ENCODE measurements around the gene GANAB.

The GANAB gene

DNA sequence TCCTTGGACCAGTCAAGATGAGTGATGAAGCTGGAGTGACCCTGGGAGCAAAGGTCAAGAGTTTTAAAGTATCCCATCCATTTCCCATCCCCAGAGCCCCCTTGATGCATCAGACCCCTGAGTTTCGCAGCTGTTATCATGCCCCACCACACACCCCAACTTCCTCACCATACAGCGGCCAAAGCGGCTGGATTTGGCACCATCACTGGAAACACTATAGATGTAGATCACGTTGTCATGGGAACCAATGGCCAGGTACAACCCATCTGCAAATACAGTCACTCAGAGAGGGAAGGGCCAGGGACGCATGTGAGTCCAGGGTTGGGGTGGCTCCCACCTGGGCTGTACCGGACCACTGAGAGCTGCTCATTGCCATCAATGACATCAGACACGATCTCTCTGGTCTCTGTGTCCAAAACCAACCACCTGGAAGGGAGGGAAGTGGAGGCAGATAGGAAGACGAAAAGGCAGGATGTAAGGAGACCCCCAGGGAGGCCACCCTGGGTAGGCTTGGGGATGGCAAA lies 42.6 kb downstream of the GANAB start:
- H3K27ac ChIP-seq (ENCODE audit: low read depth, low read length) = no peak overlapping the region
- peaks cover 17% of the 10 kb centered on the region for H3K79me2 ChIP-seq (ENCODE audit: control insufficient read depth, insufficient read depth, low read length)
- H3K4me1 ChIP-seq (ENCODE audit: control insufficient read depth, low read depth, low read length) = peaks cover 2% of the 10 kb centered on the region
- no peak for DNase-seq
- peaks cover 3% of the 10 kb centered on the region for H3K79me1 ChIP-seq (ENCODE audit: low read length)
- H3K18ac ChIP-seq (ENCODE audit: low read length) = no peak overlapping the region
- H3K56ac ChIP-seq (ENCODE audit: low read length) = peak overlapping the region; percentile 17
- H4K5ac ChIP-seq (ENCODE audit: low read length) = no peak overlapping the region
- no peak overlapping the region for H3K4me2 ChIP-seq (ENCODE audit: low read length)
- H2BK120ac ChIP-seq (ENCODE audit: low read depth, low read length) = no peak overlapping the region
- no peak overlapping the region for H2AK5ac ChIP-seq (ENCODE audit: low read length)
- no peak overlapping the region for H3K9ac ChIP-seq (ENCODE audit: low read length)
- WGBS (ENCODE audit: extremely low coverage, insufficient coverage, low lambda C conversion rate) = no CpG with 5 or more reads among the region's 8 CpGs
- no peak overlapping the region for H2BK5ac ChIP-seq (ENCODE audit: low read length)
- no peak overlapping the region for H3K4me3 ChIP-seq (ENCODE audit: low read length)
- no peaks in the 10 kb centered on the region for H3K27me3 ChIP-seq (ENCODE audit: insufficient read depth, low read length, poor library complexity)
- H3K23ac ChIP-seq (ENCODE audit: low read length) = no peak overlapping the region
- no peak overlapping the region for H4K8ac ChIP-seq (ENCODE audit: low read depth, low read length)
- no peak overlapping the region for H3K4ac ChIP-seq (ENCODE audit: low read depth, low read length)
- no peaks in the 10 kb centered on the region for H3K36me3 ChIP-seq (ENCODE audit: control insufficient read depth, insufficient read depth, low read length)
- no peak overlapping the region for H2BK15ac ChIP-seq (replicated peaks; ENCODE audit: low read depth)

DNA sequence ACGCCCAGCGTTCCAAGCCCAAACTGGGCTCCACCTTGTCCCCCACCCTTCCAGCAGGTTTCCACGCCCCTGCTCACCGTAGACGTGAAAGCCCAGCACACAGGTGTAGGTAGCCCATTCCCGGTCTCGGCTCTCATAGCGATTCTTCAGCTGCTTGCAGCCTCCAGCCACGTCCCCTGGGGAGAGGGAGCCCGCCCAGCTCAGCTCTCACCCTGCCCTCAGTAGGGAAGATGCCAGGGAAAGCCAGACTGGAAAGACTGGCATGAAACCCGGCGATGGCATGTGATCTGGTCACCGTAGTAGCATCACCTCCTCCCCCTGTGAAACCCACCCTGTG lies 43.4 kb downstream of the GANAB start:
- Histone ChIP-seq H3K23ac (ENCODE audit: low read length) (no peak overlapping the region), H2AK5ac (ENCODE audit: low read length) (no peak overlapping the region), H2BK5ac (ENCODE audit: low read length) (no peak overlapping the region), H3K27ac (ENCODE audit: low read depth, low read length) (no peak overlapping the region), H3K9ac (ENCODE audit: low read length) (peak overlapping the region; percentile 77), H3K79me1 (ENCODE audit: low read length) (peaks cover 11% of the 10 kb centered on the region), H2BK15ac (replicated peaks; ENCODE audit: low read depth) (no peak overlapping the region), H3K4me1 (ENCODE audit: control insufficient read depth, low read depth, low read length) (peaks cover 4% of the 10 kb centered on the region), H3K4me2 (ENCODE audit: low read length) (peak overlapping the region; percentile 75), H3K4me3 (ENCODE audit: low read length) (no peak overlapping the region), H3K36me3 (ENCODE audit: control insufficient read depth, insufficient read depth, low read length) (peaks cover 4% of the 10 kb centered on the region), H3K4ac (ENCODE audit: low read depth, low read length) (no peak overlapping the region), H3K79me2 (ENCODE audit: control insufficient read depth, insufficient read depth, low read length) (peaks cover 23% of the 10 kb centered on the region), H2BK120ac (ENCODE audit: low read depth, low read length) (no peak overlapping the region), H3K18ac (ENCODE audit: low read length) (no peak overlapping the region), H4K8ac (ENCODE audit: low read depth, low read length) (no peak overlapping the region), H3K27me3 (ENCODE audit: insufficient read depth, low read length, poor library complexity) (no peaks in the 10 kb centered on the region), H4K5ac (ENCODE audit: low read length) (no peak overlapping the region), H3K56ac (ENCODE audit: low read length) (peak overlapping the region; percentile 91)
- DNase-seq = no peak
- WGBS (ENCODE audit: extremely low coverage, insufficient coverage, low lambda C conversion rate) = no CpG with 5 or more reads among the region's 13 CpGs

DNA sequence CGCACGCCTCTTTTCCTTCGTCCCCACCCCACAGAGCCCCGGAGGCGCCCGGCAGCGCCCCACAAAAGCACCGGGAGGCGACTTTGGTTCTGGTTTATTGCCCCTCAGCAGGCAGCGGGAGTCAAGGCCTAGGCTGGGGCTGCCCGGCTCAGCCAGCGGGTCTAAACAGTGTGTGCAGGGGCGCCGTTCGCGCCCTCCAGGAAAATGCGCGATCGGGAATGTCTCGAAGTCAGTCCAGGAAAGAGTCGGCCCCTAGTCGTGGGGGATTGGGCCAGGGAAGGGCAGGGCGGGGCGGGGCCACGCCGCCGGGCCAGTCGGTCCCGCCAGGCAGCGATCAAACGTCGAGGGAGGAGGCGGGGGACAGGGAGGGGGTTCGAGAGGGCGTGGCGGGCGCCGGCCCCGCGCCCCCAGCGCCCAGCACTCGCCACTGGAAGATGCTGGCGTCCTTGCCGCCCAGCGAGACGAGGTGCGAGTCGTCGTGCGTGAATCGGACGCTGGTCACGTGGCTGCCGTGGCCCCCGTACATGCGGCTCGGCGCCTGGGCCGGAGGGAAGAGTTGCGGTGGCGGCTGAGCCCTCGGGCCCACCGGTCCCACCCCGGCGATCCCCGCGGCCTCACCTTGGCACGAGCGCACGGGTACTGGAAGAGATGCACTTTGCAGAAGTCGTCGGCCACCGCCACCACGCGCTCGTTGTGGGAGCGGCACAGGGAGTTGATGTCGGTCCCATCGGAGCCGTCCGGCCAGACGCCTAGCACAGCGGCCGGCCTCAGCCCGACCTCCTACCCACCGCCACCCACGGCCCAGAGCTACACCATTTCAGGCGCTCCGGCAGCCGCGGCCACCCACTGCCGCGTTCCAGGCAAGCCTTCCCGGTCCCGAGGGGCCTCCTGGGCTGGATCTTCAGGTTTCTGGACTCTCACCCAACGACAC lies 44.0 kb downstream of the GANAB start:
- H3K4me2 ChIP-seq (ENCODE audit: low read length) = peak overlapping the region; percentile 75
- peaks cover 25% of the 10 kb centered on the region for H3K79me2 ChIP-seq (ENCODE audit: control insufficient read depth, insufficient read depth, low read length)
- H2BK120ac ChIP-seq (ENCODE audit: low read depth, low read length) = no peak overlapping the region

DNA sequence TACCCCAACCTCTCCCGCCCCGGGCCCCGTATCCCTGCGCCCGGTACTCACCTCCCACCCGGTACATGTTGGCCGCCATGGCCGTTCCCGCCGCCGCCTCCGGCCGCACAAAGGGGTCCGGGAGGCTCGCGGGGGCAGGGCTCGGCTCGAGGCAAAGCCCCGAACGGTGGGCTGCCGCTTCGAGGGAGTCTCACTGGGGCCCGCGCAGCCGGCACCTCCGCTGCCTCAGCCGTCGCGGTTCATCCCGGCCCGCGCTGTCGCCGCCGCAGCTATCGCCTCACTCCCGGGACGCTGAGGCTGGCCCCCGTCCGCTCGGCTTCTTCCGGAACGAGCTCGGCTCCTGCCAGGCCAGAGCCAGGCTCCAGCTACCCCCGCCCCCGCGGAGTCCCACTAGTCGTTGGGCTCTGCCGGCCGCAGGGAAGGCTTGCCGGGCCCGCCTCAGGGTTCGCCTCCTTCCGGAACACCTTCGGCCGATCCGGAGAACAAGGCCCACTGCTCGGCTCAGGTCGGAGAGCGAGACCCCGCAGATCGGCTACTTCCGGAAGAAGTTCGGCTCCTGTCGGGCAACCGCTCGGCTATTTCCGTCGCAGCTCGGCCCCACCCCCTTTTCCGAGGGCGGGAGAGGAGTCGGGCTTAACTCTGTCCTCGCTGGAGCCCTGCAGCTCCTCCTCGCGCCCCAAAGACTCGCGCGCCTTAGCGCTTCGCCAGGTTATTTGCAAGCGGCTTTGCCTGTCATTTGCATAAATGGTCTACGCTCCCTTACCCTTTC lies 44.9 kb downstream of the GANAB start, which contains the start of gene MTA2:
TSS of gene MTA2 (minus strand) at position 494 of the 769 bp plus-strand sequence. CDS start at position 79, 415 bp downstream.
- peak within 1 kb of the TSS; percentile 77 for H3K9ac ChIP-seq (ENCODE audit: low read length)
- H3K27ac ChIP-seq (ENCODE audit: low read depth, low read length) = peak within 1 kb of the TSS; percentile 97
- DNase-seq = peak; percentile 99
- peak within 1 kb of the TSS; percentile 75 for H3K4me2 ChIP-seq (ENCODE audit: low read length)
- H3K4me1 ChIP-seq (ENCODE audit: control insufficient read depth, low read depth, low read length) = peaks cover 4% of the 10 kb centered on the region
- WGBS (ENCODE audit: extremely low coverage, insufficient coverage, low lambda C conversion rate) = no CpG with 5 or more reads among the region's 83 CpGs
- H3K36me3 ChIP-seq (ENCODE audit: control insufficient read depth, insufficient read depth, low read length) = peaks cover 14% of the 10 kb centered on the region
- no peak within 1 kb of the TSS for H2BK15ac ChIP-seq (replicated peaks; ENCODE audit: low read depth)
- no peak within 1 kb of the TSS for H4K5ac ChIP-seq (ENCODE audit: low read length)
- H2AK5ac ChIP-seq (ENCODE audit: low read length) = no peak within 1 kb of the TSS
- H3K79me1 ChIP-seq (ENCODE audit: low read length) = peaks cover 21% of the 10 kb centered on the region
- H3K27me3 ChIP-seq (ENCODE audit: insufficient read depth, low read length, poor library complexity) = no peaks in the 10 kb centered on the region
- peak within 1 kb of the TSS; percentile 97 for H3K56ac ChIP-seq (ENCODE audit: low read length)
- H3K4me3 ChIP-seq (ENCODE audit: low read length) = peak within 1 kb of the TSS; percentile 89
- peaks cover 25% of the 10 kb centered on the region for H3K79me2 ChIP-seq (ENCODE audit: control insufficient read depth, insufficient read depth, low read length)
- H3K4ac ChIP-seq (ENCODE audit: low read depth, low read length) = peak within 1 kb of the TSS; percentile 95
- H2BK5ac ChIP-seq (ENCODE audit: low read length) = peak within 1 kb of the TSS; percentile 78
- peak within 1 kb of the TSS; percentile 17 for H4K8ac ChIP-seq (ENCODE audit: low read depth, low read length)
- peak within 1 kb of the TSS; percentile 98 for H3K23ac ChIP-seq (ENCODE audit: low read length)
- H3K18ac ChIP-seq (ENCODE audit: low read length) = peak within 1 kb of the TSS; percentile 98
- peak within 1 kb of the TSS; percentile 83 for H2BK120ac ChIP-seq (ENCODE audit: low read depth, low read length)

More for the DNA sequence above, 44.0 kb downstream of the GANAB start:
- Histone ChIP-seq H3K4me1 (ENCODE audit: control insufficient read depth, low read depth, low read length) (peaks cover 4% of the 10 kb centered on the region), H3K23ac (ENCODE audit: low read length) (no peak overlapping the region), H3K79me1 (ENCODE audit: low read length) (peaks cover 17% of the 10 kb centered on the region), H3K4ac (ENCODE audit: low read depth, low read length) (peak overlapping the region; percentile 46), H4K8ac (ENCODE audit: low read depth, low read length) (no peak overlapping the region), H2BK5ac (ENCODE audit: low read length) (peak overlapping the region; percentile 7), H3K36me3 (ENCODE audit: control insufficient read depth, insufficient read depth, low read length) (peaks cover 9% of the 10 kb centered on the region), H3K18ac (ENCODE audit: low read length) (peak overlapping the region; percentile 94), H3K4me3 (ENCODE audit: low read length) (peak overlapping the region; percentile 8), H3K27ac (ENCODE audit: low read depth, low read length) (peak overlapping the region; percentile 92), H4K5ac (ENCODE audit: low read length) (no peak overlapping the region), H3K9ac (ENCODE audit: low read length) (peak overlapping the region; percentile 77), H3K56ac (ENCODE audit: low read length) (peak overlapping the region; percentile 91), H2BK15ac (replicated peaks; ENCODE audit: low read depth) (no peak overlapping the region), H3K27me3 (ENCODE audit: insufficient read depth, low read length, poor library complexity) (no peaks in the 10 kb centered on the region), H2AK5ac (ENCODE audit: low read length) (no peak overlapping the region)
- no CpG with 5 or more reads among the region's 96 CpGs for WGBS (ENCODE audit: extremely low coverage, insufficient coverage, low lambda C conversion rate)
- peak; percentile 85 for DNase-seq

DNA sequence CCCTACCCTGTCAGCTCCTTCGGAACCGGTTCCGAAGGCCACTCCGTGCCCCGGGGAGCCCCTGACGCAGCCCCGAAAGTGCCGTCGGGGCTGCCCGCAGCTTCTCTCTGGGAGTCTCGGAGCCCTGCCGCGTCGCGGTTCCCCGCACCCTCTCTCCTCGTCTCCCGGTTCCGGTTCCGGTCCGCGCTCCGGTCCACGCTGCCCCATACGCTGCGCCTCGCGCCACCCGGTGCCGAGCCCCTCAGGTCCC lies 45.4 kb downstream of the GANAB start:
- H3K4me1 ChIP-seq (ENCODE audit: control insufficient read depth, low read depth, low read length) = peaks cover 4% of the 10 kb centered on the region
- peak overlapping the region; percentile 78 for H2BK5ac ChIP-seq (ENCODE audit: low read length)
- H4K5ac ChIP-seq (ENCODE audit: low read length) = no peak overlapping the region
- peak overlapping the region; percentile 26 for H3K4me2 ChIP-seq (ENCODE audit: low read length)
- H3K27ac ChIP-seq (ENCODE audit: low read depth, low read length) = peak overlapping the region; percentile 97
- H2AK5ac ChIP-seq (ENCODE audit: low read length) = no peak overlapping the region
- peak overlapping the region; percentile 98 for H3K18ac ChIP-seq (ENCODE audit: low read length)
- H3K56ac ChIP-seq (ENCODE audit: low read length) = peak overlapping the region; percentile 97
- peaks cover 25% of the 10 kb centered on the region for H3K79me2 ChIP-seq (ENCODE audit: control insufficient read depth, insufficient read depth, low read length)
- H4K8ac ChIP-seq (ENCODE audit: low read depth, low read length) = peak overlapping the region; percentile 17
- peak overlapping the region; percentile 95 for H3K4ac ChIP-seq (ENCODE audit: low read depth, low read length)
- no peak for DNase-seq
- H3K79me1 ChIP-seq (ENCODE audit: low read length) = peaks cover 21% of the 10 kb centered on the region
- no peak overlapping the region for H2BK15ac ChIP-seq (replicated peaks; ENCODE audit: low read depth)
- H3K4me3 ChIP-seq (ENCODE audit: low read length) = peak overlapping the region; percentile 89
- peaks cover 18% of the 10 kb centered on the region for H3K36me3 ChIP-seq (ENCODE audit: control insufficient read depth, insufficient read depth, low read length)
- H3K27me3 ChIP-seq (ENCODE audit: insufficient read depth, low read length, poor library complexity) = no peaks in the 10 kb centered on the region
- H3K9ac ChIP-seq (ENCODE audit: low read length) = peak overlapping the region; percentile 66
- H2BK120ac ChIP-seq (ENCODE audit: low read depth, low read length) = peak overlapping the region; percentile 83
- peak overlapping the region; percentile 98 for H3K23ac ChIP-seq (ENCODE audit: low read length)
- no CpG with 5 or more reads among the region's 30 CpGs for WGBS (ENCODE audit: extremely low coverage, insufficient coverage, low lambda C conversion rate)

All from mesendoderm (in vitro differentiated cells).